M059J (cell line): ENCODE data around the gene CHD1. TPM values are rescaled to one million over a fixed set of nuclear protein-coding genes. Genes with fewer than 3 reads are reported as not detected.
"Not testable (repeated sequence)": the region's sequence is repeated elsewhere in the genome, so short reads cannot be mapped to it uniquely, and the experiment has no call there.

ENCODE experiments used
- DNase-seq: peaks from one replicate; pipeline ENCODE4 v3.0.0-alpha.2; 2012; ENCODE audit warnings: low read depth
- total RNA-seq: library from RNA; depleted of rRNA; stranded (reverse); fragments of >200 nt; shearing (Covaris generic); gene quantifications from 2 replicates; pipeline ENCODE4 v1.2.3, GENCODE V29; 2014; rRNA removed

The CHD1 gene
- 16.9 and 27.1 TPM in 2 replicates for total RNA-seq

DNA sequence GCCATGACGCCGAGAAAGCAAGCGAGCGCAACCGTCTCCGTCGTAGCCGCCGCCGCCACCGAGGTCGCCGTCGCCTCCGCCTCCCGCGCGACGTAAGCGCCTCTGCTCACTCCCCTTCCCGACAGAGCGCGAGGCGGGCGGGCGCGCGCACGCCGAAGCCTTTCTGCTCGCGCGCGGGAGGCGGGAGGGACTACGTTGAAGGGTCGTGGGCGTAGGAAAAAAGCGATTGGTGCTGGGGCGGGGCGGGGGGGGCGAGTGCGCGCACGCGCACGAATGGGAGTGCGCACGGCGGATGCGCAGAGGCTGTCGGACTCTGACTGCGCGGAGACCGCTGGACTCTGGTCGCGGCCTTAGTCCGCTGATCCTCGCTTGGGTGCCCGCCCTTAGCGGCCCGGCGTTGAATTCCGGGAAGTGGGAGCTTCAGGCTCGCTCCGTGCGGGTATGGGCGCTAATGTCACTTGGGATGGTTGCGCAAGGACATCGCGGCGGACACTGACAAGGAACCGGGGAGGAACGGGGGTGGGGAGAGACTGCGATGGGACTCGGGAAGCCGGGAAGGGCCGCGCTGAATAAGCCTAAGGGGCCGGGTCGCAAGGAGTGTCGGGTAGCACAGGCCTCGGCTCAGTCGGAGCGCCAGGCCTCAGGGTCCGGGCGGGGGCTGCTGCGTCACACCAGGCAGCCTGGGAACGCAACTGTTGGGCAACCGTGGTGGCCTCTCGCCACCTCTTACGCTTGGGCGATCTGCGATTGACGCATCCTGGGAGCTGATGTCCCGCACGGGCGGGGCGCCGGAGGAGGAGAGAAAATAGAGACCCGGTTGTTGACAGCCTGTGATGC is at the start of gene CHD1:
TSS of gene CHD1 (minus strand) at position 135 of the 837 bp plus-strand sequence. CDS start 2,621 bp downstream, outside the sequence.
- peak; percentile 95 for DNase-seq

DNA sequence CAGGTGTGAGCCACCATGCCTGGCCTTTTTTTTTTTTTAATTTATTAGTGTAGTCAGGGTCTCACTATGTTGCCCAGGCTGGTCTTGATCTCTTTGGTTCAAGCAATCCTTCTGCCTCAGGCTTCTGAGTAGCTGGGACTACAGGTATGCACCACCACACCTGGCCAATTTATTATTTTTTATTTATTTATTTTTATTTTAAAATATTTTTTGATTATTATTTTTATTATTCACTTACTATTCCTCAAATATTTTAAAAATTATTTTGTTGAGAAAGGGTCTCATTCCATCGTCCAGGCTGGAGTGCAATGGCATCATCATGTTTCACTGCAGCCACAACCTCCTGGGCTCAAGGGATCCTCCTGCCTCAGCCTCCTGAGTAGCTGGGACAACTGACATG is 49.7 kb upstream of the CHD1 start:
- no peak for DNase-seq

DNA sequence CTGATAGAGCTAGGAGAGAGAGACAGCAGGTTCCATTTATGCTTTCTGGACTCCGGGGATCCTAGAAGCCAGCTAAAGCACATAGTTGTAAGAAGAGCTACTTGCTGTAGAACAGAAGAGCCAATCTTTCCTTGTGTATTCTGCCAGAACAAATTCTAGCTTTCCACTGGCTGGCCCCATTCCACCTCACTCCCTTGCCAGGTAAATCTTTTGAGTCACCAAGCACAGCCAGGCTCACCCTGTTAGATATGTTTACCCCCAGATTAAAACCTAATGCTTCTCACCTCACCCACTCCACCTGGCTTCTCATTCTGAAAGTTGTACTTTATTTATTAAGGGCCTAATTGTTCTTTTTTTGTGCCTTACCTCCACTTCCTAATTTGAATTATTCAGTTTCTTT is 48.9 kb upstream of the CHD1 start:
- DNase-seq: no peak

DNA sequence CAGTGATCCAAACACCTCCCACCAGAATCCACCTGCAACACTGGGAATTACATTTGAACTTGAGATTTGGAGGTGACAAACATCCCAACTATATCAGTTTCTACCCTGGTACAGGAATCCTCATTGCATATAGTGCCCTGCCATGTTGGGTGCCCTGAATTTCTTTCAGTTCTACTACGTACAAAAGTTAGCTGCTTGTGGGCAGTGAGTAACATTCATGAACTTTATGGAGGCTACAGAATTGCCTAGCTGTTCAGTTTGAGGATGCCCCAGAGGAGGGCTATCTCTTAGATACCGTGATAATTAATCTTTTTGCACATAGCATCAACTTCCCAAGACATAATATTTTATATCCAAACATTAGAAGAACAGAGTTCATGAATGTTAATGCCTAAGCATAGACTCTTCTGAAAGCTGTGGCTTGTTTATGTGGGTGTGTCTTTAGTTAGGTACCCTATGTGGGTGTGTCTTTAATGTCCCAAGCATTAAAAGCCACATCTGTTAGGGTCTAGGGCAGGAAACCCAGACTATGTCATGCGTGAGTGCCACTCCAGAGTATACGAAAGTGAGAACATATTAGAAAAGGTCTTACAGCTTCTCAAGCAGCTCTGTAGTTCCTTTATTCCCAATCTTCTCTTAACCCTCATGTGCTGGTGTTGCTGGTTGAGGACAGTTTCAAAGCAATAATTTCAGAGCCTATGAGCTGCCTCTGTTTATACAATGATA is 47.0 kb upstream of the CHD1 start:
- no peak for DNase-seq

DNA sequence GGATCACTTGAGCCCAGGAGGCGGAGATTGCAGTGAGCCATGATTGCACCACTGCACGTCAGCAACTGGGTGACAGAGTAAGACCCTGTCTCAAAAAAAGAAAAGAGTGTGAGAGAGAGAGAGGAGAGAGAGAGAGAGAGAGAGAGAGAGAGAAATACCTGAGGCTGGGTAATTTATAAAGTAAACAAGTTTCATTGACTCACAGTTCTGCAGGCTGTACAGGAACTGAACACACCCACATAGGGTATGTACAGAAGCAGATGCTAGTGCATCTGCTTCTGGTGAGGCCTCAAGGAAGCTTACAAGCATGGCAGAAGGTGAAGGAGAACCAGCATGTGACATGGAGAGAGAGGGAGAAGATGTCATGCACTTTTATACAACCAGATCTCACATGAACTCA is 46.4 kb upstream of the CHD1 start:
- peak; percentile 25 for DNase-seq

DNA sequence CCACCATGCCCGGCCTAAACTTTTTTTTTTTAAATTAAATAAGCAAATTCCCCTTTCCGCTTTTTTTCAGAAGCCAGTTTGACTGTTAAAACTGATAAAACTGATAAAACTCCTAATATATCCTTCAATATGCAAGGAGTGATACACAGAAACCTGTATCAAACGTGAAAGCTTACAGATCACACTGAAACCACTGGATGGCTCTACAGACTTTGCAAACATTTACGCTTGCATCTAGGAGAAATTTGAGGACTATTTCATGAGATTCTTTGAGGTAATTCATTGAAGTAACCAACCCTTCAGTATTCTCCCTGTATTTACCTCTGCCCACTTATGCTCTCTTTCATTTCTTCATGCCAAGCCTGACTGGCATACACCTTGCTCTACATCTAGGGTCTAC is 40.6 kb upstream of the CHD1 start:
- DNase-seq: no peak

DNA sequence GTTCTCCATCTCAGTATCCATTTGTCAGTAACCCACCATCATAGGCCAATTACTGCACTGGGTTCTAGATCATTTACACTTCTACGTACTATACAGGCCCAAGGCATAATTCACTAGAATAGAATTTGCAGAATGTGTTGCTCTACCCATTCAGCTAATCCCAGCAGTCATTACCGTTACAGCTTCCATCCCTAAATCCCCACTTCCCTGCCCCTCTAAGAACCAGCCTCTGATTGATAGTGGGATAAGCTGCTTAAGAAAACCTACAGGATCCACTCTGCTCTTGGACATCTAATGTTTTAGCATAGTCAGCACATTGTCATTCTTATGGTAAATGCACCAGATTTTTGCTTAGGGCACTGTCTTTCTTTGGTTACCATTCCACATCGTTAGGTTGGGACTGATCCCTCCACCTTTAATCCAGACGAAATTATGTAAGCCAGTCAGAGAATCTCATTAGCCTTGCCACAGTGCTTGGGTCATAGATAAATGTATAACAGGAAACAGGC is 39.3 kb upstream of the CHD1 start:
- DNase-seq: no peak

DNA sequence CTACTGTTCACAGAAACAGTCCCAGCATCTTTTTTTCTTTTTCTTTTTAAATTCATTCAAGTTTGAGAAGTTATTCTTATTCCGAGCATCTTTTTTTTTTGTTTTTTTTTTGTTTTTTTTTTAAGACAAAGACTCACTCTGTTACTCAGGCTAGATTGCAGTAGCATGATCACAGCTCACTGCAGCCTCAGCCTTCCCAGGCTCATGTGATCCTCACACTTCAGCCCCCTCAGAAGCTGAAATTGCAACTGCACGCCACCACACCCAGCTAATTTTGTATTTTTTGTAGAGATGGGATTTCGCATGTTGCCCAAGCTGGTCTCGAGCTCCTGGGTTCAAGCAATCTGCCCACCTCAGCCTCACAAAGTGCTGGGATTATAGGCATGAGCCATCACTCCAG is 36.4 kb upstream of the CHD1 start:
- DNase-seq: no peak

DNA sequence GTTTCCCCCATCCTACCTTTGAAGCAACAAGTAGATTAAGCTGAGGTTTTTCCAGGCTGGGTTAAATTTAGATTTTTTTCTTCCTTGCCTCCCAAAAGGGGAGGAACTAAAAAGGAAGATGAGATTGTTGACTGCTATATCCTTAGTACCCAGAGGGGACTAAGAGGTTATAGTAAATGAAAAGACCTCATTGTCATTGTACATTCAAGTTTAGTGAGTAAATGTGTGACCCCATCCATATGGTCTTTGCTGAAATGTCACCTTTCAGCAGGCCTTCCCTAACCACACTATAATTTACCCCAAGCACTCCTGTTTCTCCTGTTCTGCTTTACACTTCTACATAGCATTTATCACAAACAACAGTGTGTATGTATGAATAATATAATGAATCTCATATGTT is 35.8 kb upstream of the CHD1 start:
- no peak for DNase-seq

DNA sequence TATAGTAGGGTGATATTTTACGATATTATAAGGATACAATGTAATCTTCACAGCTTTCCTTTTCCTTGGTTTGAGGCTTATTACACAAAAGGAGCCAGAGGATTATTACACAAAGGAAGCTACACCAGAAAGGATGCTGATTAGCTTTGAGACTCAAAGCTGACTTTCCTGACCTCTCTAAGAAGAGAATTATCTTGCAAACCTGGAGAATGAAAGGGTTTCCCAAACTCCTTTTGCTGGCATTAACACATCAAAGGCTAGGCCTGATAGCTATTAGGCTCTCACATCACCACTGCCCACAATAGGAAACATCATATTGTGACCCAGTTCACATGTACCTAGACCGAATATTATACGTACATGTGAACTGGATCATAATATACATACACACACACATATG is 34.2 kb upstream of the CHD1 start:
- no peak for DNase-seq

DNA sequence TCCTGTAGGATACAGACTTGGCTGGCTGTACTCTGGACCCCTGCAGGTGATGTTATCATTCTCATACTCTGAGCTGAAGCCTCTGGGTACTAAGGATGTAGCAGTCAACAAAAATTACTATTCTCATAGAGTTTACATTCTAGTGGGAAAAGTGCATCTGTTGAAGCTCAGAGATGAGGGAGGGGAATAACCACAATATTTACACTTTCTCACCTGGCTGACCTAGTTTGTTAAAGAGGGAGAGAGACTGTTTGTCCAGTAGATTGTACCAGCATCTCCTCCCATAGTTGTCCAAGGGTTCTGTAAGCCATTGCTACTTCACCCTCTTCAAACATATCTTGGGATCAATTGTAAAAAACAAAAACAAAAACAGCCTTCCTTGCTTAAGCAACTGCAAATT is 33.8 kb upstream of the CHD1 start:
- DNase-seq: no peak

DNA sequence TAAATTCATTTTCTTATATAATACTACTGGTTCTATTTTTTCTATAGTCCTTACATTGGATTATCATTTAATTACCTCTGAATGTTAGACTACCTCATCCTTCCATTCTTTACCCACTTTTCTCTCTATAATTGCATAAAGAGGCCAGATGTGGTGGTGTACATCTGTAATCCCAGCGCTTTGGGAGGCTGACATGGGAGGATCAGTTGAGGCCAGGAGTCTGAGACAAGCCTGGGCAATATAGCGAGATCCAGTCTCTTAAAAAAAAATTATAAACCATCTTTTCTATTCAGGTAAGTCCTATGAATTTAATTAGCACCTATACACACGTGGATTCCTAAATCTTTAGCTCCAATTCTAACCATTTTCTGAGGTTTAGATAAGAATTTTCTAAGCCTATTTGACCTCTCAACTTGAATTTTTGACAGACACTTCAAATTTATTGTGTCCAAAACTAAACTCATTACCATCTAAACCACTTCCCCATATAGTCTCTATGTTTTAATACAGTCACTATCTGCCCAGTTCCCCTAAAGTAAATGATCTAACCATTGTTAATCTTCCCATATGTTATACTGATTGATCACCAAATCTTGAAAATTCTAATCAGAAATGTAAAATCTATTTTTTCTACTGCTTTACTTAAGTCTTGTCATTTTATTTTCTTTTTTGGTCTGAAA is 33.0 kb upstream of the CHD1 start:
- no peak for DNase-seq

DNA sequence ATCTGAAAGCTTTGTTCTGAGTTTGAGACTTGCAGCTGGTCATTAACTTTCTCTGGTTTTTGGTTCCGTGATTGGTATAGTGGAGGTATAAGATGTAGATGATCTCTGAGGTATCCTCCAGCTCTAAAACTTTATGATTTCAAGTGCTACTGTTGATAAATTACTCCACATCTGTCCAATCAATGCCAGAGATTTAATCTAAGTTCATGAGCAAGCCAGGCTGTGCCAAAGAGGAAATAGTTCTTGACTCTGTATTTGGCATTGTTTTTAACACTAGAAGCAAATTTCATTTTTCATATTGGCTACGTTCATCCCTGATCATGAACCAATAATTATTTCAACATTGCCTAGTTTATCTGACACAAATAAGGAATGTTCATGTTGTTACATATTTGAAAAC is 28.5 kb upstream of the CHD1 start:
- no peak for DNase-seq

DNA sequence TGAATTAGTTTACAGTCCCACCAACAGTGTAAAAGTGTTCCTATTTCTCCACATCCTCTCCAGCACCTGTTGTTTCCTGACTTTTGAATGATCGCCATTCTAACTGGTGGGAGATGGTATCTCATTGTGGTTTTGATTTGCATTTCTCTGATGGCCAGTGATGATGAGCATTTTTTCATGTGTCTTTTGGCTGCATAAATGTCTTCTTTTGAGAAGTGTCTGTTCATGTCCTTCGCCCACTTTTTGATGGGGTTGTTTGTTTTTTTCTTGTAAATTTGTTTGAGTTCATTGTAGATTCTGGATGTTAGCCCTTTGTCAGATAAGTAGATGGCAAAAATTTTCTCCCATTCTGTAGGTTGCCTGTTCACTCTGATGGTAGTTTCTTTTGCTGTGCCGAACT is 27.1 kb upstream of the CHD1 start:
- DNase-seq: not testable (repeated sequence)

DNA sequence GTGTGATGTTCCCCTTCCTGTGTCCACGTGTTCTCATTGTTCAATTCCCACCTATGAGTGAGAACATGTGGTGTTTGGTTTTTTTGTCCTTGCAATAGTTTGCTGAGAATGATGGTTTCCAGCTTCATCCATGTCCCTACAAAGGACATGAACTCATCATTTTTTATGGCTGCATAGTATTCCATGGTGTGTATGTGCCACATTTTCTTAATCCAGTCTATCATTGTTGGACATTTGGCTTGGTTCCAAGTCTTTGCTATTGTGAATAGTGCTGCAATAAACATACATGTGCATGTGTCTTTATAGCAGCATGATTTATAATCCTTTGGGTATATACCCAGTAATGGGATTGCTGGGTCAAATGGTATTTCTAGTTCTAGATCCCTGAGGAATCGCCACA is 26.7 kb upstream of the CHD1 start:
- DNase-seq: not testable (repeated sequence)

DNA sequence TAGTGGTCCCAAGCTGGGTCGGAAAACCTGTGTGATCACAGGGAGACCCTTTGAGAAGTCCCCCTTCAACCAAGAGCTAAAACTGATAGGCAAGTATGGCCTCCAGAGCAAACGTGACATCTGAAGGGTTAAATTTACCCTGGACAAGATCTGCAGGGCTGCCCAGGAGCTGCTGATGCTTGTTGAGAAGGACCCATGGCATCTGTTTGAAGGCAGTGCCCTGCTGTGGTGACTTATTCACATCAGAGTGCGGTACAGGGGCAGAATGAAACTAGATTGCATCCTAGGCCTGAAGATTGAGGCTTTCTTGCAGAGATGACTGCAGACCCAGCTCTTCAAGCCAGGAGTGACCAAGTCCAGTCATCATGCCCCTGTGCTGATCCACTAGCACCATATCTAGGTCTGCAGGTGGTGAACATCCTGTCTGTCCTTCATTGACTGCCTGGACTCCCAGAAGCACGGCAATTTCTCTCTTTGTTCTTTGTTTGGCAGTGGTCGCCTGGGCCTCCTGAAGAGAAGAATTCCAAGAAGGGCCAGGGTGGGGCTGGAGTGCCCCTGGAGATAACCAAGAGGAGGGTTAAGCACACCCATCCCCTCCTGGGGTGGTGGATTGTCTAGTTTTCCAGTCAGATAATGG is 25.7 kb upstream of the CHD1 start:
- no peak for DNase-seq

DNA sequence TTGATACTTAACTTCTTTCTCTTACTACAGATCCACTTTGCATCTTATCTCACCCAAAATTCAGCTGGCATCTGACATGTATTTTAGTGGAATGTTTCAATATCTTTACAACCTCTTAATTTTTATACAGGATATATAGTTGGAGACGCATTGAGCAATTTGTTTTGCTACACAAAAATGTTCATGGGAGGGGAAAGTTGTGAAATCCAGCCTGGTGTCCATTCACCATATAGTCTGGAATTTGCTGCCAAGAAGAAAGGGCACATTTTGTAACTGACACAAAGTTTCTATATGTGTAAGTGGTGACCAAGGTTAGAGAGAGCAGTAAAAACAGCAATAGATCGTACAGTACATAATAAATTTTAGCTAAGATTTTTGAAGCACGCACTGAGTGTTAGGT is 14.0 kb upstream of the CHD1 start:
- no peak for DNase-seq

DNA sequence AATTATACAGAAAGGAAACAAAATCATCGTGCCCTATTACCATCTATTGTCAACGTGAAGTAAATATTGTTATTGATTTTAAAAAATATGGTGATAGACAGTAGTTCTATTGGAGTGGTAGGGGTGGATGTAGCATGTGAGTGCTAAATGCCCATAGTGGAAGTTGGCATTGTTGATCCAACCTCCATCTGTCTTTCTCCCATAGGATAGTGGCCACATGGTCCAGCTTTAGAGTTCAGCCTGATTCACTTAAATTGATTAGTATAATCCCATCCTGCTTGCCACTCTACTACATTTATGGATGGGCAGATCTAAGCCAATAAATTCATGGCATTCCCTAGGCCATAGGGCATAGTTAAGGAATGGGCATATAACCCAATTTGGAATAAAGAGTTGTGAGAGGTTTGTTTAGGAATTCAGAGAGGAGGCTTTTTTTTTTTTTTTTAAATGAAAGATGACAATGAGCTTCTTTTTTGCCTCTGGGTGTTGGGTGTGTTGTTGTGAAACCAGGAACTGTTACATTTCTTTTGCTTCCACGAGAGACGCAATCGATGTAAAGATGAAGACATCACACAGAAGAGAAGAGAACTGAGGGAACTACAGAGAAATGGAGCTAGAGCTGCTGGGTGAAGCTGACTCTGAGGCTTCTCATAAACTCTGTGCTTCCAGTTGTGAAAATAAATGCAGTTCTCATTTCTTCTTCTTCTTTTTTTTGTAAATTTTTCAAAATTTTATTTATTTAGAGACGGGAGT is 12.5 kb upstream of the CHD1 start:
- no peak for DNase-seq

DNA sequence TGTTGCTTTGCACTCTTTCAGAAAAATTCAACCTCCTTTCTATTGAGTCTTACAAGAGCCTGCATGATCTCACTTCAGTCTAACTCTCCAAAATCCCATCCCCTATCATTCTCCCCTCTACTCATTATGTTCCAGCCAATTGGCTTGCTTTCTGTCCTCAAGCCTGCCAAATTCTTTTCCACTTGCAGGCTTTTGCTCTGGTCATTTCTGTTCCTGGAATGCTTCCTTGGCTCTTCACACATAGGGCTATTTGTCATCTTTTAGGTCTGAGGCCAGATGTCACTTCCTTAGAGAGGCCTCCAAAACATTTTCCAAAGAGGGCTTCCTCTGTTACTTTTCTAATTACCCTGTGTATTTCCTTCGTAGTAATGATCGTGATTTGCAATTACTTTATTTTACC is 11.8 kb upstream of the CHD1 start:
- no peak for DNase-seq

DNA sequence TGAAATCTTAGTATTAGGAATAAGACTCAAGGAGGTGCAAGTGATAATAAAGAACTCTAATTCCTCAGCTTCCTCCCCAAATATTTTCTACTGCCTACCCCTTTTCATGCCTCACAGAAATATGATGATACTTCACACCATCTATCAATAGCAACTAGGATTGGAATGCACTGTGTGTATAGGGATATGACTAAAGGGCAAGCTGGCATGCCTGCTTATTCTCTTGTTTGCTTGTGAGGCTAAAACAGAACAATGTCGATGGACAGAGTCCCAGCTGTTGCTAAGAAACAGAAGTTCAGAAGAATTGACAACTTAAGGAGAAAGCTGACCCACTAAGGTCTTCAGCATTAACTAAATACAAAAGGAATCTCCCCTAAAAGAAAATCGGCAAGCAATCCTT is 9.7 kb upstream of the CHD1 start:
- DNase-seq: no peak
